Omental fat pad (tissue), 4 donors: ENCODE results near the gene HDGFL2. TPM values are rescaled to one million over a fixed set of nuclear protein-coding genes. Genes with fewer than 3 reads are reported as not detected.

Experiments
- ATAC-seq: fragments of 150-250 bp; one replicate; pipeline ENCODE4 v1.9.1; 2016; ENCODE audit warnings: mild to moderate bottlenecking, moderate library complexity; ENCODE audit not compliant: low FRiP score
- DNase-seq: peaks from one replicate; pipeline ENCODE4 v3.0.0-alpha.2; 2019; ENCODE audit warnings: low spot score
- CTCF ChIP-seq, 3 donors: fragments of 450-650 bp; IDR thresholded peaks; one replicate each; pipeline ENCODE4 v1.5.1; 2016 to 2017; ENCODE audit warnings: antibody characterized with exemption in 3 of 3, mild to moderate bottlenecking in 3 of 3, moderate library complexity in 2 of 3
- total RNA-seq, 4 donors: library from RNA; depleted of rRNA; stranded (reverse); fragments of >200 nt; gene quantifications; one replicate each; pipeline ENCODE4 v1.1.0, GENCODE V29; 2016

HDGFL2 gene
- total RNA-seq, 4 donors from 2014 or later = 17.3 to 40.8 (median 25.2) TPM

- DNase-seq = no peak
- ATAC-seq = no peak
- TF ChIP-seq CTCF (IDR thresholded peaks at IDR 0.05) = no peak
Measured at GRCh38 chr19:4439243-4439642, 32.9 kb upstream of the HDGFL2 start.

GRCh38 chr19:4441994-4442818, 29.9 kb upstream of the HDGFL2 start:
- no peak for DNase-seq
- no peak for ATAC-seq
- no peak for TF ChIP-seq CTCF (IDR thresholded peaks at IDR 0.05)

- no peak for ATAC-seq
- no peak for TF ChIP-seq CTCF (IDR thresholded peaks at IDR 0.05)
- DNase-seq = no peak
Measured at GRCh38 chr19:4442819-4443146, 29.3 kb upstream of the HDGFL2 start.

- DNase-seq (no peak), ATAC-seq (no peak)
- no peak for TF ChIP-seq CTCF (IDR thresholded peaks at IDR 0.05)
Measured at GRCh38 chr19:4443188-4443587, 28.9 kb upstream of the HDGFL2 start.

GRCh38 chr19:4443966-4444764, 27.9 kb upstream of the HDGFL2 start:
- no peak for DNase-seq
- no peak for TF ChIP-seq CTCF (IDR thresholded peaks at IDR 0.05)
- ATAC-seq = no peak

GRCh38 chr19:4444765-4445741, 27.0 kb upstream of the HDGFL2 start:
- ATAC-seq (no peak), DNase-seq (no peak)
- no peak for TF ChIP-seq CTCF (IDR thresholded peaks at IDR 0.05)
